ENCODE results near the gene PM20D2. TPM values are rescaled to one million over a fixed set of nuclear protein-coding genes. Genes with fewer than 3 reads are reported as not detected.

Gene PM20D2
- total and polyA plus RNA-seq, 2 experiments from 2014 or later, result 4.4 to 10.2 TPM

- TF ChIP-seq ZNF331 (CRISPR knock-in tag; IDR thresholded peaks at IDR 0.05; ENCODE audit: low read depth) (no peak), ZNF114 (CRISPR knock-in tag; IDR thresholded peaks at IDR 0.05) (no peak)
- TF ChIP-seq, protein P1, sequence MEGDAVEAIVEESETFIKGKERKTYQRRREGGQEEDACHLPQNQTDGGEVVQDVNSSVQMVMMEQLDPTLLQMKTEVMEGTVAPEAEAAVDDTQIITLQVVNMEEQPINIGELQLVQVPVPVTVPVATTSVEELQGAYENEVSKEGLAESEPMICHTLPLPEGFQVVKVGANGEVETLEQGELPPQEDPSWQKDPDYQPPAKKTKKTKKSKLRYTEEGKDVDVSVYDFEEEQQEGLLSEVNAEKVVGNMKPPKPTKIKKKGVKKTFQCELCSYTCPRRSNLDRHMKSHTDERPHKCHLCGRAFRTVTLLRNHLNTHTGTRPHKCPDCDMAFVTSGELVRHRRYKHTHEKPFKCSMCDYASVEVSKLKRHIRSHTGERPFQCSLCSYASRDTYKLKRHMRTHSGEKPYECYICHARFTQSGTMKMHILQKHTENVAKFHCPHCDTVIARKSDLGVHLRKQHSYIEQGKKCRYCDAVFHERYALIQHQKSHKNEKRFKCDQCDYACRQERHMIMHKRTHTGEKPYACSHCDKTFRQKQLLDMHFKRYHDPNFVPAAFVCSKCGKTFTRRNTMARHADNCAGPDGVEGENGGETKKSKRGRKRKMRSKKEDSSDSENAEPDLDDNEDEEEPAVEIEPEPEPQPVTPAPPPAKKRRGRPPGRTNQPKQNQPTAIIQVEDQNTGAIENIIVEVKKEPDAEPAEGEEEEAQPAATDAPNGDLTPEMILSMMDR (conservative IDR thresholded peaks at IDR 0.05; ENCODE audit: low read depth in 2 of 2), result no peak
- TF ChIP-seq, protein P2, sequence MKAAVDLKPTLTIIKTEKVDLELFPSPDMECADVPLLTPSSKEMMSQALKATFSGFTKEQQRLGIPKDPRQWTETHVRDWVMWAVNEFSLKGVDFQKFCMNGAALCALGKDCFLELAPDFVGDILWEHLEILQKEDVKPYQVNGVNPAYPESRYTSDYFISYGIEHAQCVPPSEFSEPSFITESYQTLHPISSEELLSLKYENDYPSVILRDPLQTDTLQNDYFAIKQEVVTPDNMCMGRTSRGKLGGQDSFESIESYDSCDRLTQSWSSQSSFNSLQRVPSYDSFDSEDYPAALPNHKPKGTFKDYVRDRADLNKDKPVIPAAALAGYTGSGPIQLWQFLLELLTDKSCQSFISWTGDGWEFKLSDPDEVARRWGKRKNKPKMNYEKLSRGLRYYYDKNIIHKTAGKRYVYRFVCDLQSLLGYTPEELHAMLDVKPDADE (IDR thresholded peaks at IDR 0.05), result no peak
These were observed 27.8 kb downstream of the PM20D2 start (continued) for GRCh38 chr6:89173634-89174033.

- Mint-ChIP-seq H3K27ac (no peak overlapping the region), H3K36me3 (ENCODE audit: low read depth) (no peaks in the 10 kb centered on the region), H3K9me3 (no peaks in the 10 kb centered on the region), H3K27me3 (ENCODE audit: insufficient read depth, low read depth, poor library complexity) (no peaks in the 10 kb centered on the region), H3K4me3 (no peak overlapping the region), H3K4me1 (peaks cover 4% of the 10 kb centered on the region; the same call in 2 of the 3 replicates)
- no peak overlapping the region for H2AFZ ChIP-seq
- ATAC-seq (no peak), DNase-seq (ENCODE audit: low spot score) (no peak)
- no peaks in the 10 kb centered on the region for H3K4me1 ChIP-seq (ENCODE audit: insufficient read depth)
- no peak overlapping the region for H3K4me2 ChIP-seq
- H3K27ac ChIP-seq (ENCODE audit: low read depth), result no peak overlapping the region
- no peaks in the 10 kb centered on the region for H3K79me2 ChIP-seq (replicated peaks; ENCODE audit: insufficient read depth)
- no peaks in the 10 kb centered on the region for H3K9me2 ChIP-seq (ENCODE audit: insufficient read depth)
- H3K27me3 ChIP-seq (ENCODE audit: insufficient read depth), result no peaks in the 10 kb centered on the region
- H3K36me3 ChIP-seq (ENCODE audit: insufficient read depth), result no peaks in the 10 kb centered on the region
- no peaks in the 10 kb centered on the region for H4K20me1 ChIP-seq (replicated peaks; ENCODE audit: insufficient read depth)
- H3F3A ChIP-seq (replicated peaks; ENCODE audit: low read depth), result no peaks in the 10 kb centered on the region
- no peak overlapping the region for H3K4me3 ChIP-seq
- TF ChIP-seq CREB1 (CRISPR knock-in tag; IDR thresholded peaks at IDR 0.05; ENCODE audit: low read depth) (no peak), EZH2phosphoT487 (IDR thresholded peaks at IDR 0.05; ENCODE audit: unreplicated experiment) (no peak), STAT1 (IDR thresholded peaks at IDR 0.05; ENCODE audit: unreplicated experiment) (no peak), ZNF331 (CRISPR knock-in tag; IDR thresholded peaks at IDR 0.05; ENCODE audit: low read depth) (no peak), POLR2AphosphoS5 (IDR thresholded peaks at IDR 0.05; ENCODE audit: low read depth) (no peak), ZNF114 (CRISPR knock-in tag; IDR thresholded peaks at IDR 0.05) (no peak), ZNF462 (CRISPR knock-in tag; IDR thresholded peaks at IDR 0.05) (no peak), REST (IDR thresholded peaks at IDR 0.05; ENCODE audit: unreplicated experiment) (no peak)
- TF ChIP-seq, protein P2 (IDR thresholded peaks at IDR 0.05), result no peak
These were observed 34.3 kb downstream of the PM20D2 start for GRCh38 chr6:89180112-89180511.

Data from GM23338 (cell line).